Right lung (tissue), 5 donors: ENCODE measurements around the gene RDH5. TPM values are rescaled to one million over a fixed set of nuclear protein-coding genes. Genes with fewer than 3 reads are reported as not detected.

ENCODE experiments used
- DNase-seq, 2 donors: peaks; one replicate each; pipeline ENCODE4 v3.0.0-alpha.2; 2013
- polyA plus RNA-seq, 5 donors: library from polyadenylated mRNA; unstranded; fragments of 120-200 nt; gene quantifications; one replicate each; pipeline versions ENCODE4 v1.2.1 to v1.2.3, GENCODE V29; 2013; ENCODE audit warnings: inconsistent platforms in 1 of 5, low replicate concordance in 1 of 5; ENCODE audit not compliant: insufficient read length in 5 of 5, insufficient read depth in 1 of 5

The RDH5 gene
- polyA plus RNA-seq, 5 donors = 8.7 to 15.0 (median 10.6) TPM

DNA sequence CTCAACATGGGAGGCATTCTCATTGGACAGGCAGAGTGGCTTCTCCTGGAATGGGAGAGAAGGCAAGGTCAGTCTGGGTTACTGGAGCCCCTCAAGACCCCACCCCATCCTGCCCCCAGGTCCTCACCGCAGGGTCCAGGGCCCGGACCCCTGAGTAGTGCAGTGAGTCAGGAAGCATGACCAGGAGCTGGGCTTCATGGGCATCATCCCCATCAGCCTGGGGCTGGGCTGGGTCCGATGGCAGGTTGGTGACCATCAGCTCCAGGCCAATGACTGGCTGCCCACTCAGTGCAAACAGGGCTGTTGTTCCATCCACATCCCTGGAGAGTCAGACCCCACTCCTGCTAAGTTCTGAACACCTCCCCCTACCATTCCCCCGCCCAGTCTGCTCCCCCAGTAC lies 25.5 kb upstream of the RDH5 start:
- DNase-seq = no peak

DNA sequence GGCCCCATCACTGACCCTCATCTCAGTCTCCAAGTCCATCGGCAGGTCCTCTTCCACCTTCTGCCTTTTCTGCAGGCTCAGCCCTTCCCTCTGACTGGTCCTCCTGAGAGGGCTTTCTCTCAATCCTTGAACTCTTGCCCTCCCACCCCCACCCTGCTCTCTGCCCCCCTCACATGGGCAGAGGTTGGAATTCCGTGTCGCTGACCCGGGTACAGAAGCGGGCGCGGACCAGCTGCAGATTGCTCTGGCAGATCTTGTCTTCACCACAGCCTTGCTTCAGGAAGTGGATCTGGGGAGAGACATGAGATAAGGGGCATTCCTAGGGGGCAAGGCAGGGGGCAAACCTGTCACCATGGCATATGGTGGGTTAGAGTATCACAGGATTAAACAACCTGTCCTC lies 24.8 kb upstream of the RDH5 start:
- DNase-seq = no peak

DNA sequence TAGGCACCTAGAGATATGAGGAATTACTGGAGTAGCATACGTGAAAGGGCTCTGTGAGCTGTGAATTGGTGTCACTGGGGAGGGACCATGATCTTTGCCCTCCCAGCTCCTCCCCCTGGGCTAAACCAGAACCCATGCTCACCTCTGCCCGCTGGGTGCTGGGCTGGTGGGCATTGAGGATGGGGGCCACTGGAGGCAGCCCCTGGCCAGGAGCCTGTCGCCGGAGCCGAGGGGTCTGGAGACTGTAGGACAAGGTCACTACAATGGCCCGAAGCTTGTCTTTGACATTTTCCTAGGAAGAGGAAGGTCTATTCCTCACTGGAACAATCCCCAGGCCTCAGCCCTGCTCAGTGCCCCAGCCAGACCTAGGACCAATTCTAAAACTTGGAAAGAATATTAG lies 24.1 kb upstream of the RDH5 start:
- DNase-seq = no peak

DNA sequence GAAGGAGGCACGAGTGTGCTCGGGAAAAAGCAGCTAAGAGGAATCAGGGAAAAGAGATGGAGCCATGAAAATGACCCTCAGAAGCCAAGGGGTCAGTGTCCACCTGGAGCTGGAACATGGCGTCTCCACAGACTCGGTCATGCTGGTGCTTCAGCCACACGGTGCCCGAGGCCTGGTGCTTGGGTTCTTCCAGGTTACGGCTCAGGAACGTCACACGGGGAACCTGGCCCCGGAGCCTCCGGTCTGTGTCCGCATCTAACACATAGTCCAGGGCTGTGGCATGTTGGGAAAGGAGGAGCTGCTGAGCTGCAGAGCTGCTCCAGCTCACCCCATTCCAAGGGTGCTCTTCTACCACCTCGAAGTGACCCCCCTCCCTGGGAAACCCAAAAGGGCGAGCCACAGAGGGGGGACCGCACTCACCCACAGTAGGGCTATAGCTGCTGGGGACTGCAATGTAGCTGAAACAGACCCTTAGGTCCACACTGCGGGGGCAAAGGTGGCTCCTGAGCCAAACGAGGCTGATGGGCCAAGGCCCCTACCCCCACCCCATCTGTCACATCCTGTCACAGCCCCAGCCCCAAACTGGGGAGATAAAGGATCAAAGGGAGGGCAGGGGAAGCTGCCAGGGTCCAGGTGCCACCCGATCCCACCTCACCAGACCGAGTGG lies 23.3 kb upstream of the RDH5 start:
- DNase-seq = no peak

DNA sequence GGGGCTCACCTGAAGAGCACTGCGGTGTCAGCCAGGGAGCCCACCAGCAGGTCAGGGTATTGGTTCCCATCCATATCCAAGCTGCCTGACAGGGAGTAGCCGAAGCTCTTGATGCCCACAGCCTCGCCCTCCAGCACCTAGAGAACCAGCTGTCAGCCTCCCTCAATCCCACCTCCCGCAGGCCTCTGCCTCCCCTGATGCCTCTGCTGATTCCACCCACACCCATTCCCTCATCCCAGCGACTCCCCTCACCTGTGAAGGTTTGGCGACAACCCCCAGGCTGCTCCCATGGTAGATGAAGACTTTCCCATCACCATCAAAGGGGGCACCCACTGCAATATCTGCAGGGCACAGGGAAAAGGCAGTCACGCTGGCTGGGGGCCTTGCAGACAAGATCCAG lies 22.5 kb upstream of the RDH5 start:
- no peak for DNase-seq

DNA sequence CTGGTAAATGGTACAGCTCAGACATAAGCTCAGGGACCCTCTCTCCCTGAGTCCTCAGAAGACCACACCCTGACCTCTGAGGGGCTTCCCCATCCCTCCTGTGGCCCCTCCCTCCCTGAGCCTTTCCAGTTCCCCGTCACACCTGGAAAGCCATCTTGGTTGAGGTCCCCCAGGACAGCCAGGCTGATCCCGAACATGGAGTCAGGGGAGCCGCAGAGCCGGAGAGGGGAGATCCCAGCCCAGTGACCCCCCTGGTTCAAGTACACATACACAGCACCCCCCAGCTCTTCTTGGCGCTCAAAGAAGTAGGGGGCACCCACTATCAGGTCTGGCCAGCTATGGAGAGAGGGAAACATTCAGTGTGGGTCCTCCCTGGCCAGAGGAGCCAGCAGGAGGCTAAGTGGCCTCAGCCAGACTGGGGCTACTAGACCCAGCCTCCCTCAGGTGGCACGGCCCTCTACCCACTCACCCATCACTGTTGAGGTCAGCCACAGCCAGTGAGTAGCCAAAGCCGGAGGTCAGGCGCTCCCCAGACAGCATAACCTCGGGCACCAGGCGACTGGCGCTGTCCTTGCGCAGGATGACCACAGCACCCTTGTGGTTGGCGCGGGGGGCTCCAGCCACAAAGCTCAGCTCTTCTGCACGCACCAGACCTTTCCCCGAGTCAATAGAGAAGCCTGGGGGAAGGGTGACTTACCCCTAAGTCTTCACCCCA lies 21.8 kb upstream of the RDH5 start:
- DNase-seq = no peak

DNA sequence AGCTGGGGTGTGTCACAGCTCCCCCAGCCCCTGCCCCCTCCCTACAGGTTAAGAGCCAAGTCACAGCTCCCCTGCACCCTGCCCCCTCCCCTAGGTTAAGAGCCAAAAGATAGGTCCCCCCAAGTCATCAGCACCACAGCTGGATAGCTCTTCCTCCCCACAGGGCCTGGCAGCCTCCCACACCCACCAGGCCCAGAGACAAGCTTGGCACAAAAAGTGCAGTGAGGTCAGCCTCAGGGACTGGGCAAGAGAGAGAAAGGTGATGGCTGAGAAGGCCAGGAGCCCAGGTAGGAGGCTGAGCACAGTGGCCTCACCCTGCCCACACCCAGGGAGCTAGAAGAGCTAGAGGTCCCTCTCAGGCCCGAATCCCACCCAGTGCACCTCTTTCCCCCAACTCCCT lies 21.2 kb upstream of the RDH5 start:
- DNase-seq = no peak

DNA sequence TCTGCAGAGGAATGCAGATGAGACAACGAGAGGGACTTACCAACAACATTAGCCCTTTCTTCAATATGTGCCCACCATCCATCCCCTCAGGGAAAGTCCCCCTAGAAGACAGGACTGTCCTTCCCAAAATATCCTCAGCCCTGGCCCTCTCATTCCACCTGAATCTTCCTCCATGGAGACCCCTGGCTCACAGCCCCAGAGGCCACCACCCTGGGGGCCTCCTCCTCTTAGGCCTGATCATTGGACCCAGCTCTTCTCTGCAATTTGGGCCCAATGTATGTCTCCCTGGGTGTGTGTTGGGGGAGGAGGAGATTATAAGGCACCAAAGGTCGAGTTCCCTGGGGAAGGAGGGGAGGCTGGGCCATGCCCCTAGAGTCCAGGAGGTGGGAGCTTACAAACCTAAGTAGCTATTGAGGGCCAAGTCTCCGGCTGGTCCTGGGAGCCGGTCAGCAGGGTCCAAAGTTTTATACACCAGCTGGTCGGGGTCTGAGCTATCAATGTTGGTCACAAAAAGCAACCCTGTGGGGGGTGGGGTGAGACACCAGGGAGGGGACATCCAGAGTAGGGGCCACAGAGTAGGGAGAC lies 20.6 kb upstream of the RDH5 start:
- no peak for DNase-seq

DNA sequence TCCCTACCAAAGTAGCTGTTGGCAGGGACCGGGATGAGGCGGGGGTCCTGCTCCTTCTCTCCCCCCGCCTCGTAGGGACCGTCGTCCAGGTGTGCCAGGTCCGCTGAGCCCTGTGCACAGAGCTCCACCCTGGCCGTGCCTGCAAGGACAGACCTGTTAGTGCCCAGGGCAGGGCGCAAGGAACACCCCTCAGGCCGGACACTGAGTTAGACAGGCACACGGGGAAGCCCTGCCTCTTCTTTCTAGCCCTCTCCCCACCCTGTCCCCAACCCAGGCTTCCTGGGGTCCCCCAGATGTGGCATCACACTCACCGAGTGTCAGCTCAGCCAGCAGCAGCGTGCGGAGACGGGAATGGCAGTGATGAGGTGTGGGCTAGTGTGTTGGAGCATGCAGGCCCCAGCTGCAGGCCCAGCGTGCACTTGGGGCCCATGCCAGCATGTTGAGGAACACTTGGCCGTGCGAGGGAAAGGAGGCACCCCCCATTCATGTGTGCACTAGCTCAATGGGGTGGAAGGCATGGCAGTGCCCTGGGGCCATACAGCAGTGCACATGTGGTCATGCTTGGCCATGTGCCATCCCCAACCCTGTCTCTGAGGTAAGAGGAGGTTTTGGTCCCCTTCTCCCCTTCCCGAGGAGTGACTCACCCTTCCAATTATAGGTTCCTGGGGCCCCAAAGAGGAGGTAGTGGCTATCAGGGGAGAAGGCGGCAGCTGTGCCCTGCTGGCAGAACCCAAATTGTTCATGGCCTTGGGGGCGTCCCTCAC lies 19.8 kb upstream of the RDH5 start:
- no peak for DNase-seq

DNA sequence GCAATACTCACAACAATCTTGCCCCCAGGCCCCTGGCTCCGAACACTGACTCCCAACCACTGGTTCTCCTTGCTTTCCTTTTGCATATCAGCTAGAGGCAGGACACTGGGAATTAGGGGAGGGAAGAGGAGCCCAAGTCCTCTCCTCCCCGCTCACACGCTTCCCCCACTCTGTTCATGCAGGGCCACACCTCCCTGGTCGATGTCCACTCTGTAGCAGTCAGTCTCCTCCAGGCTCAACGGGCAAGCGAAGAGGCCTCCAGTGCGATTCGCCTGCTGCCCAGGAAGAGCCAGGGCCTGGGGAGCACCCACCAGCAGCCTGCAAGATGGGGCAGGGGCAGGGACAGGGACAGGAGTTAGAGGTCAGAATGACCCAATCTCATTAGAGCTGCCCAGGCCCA lies 17.3 kb upstream of the RDH5 start:
- no peak for DNase-seq

DNA sequence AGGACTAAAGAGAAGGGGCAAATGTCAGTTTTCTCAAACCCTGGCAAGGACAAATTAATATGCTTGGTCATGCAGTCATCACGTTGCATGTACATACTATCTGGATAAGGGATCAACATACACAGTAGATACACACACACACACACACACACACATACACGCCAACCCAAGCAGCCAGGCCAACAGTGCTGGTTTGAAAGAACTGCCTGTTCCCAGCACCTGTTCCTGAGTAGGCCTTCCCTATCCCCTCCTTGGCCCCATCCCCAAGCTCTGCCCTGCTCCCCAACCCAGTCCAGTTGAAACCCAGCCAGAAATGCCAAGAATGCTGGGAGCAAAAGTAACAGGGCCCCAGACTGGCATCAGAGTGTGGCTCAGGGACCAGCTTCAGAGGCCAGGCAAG lies 16.9 kb upstream of the RDH5 start:
- DNase-seq = no peak

DNA sequence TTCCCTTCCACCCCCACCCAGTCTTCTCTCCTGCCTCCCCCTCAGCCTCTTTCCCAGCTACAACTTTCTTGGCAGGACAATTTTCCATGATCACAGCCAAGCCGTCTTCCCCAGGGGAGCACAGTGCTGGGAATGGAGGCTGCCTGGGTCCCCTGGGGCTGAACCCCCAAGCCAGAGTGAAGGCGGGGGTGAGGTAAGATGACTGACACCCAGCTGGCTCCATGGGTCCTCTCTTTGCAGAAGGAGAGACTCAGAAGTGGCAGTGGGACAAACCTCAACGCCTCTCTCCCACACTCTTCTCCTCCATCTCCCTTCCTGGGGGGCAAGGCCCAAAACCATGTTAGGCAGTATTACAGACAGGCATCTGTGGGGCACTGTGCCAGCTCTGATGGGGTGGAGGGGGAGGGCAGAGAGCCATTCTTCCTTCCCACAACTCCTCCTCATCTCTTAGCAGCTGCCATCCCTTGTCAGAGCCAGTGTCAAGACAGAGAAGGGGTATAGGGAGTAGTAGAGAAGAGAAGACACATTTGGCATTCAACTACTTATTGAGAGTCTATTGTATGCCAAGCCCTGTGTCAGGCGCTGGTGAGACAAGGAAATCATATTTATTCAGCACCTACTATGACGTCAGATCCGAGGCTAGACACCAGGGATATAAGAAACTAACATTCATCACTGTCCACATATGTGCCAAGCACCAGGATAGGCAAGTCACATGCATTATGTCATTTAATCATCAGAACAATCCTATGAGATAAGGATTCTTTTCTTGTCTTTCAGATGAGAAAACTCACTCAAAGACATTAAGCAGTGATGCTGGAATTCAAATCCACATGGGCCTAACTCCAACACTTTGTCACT lies 16.1 kb upstream of the RDH5 start:
- DNase-seq = no peak

DNA sequence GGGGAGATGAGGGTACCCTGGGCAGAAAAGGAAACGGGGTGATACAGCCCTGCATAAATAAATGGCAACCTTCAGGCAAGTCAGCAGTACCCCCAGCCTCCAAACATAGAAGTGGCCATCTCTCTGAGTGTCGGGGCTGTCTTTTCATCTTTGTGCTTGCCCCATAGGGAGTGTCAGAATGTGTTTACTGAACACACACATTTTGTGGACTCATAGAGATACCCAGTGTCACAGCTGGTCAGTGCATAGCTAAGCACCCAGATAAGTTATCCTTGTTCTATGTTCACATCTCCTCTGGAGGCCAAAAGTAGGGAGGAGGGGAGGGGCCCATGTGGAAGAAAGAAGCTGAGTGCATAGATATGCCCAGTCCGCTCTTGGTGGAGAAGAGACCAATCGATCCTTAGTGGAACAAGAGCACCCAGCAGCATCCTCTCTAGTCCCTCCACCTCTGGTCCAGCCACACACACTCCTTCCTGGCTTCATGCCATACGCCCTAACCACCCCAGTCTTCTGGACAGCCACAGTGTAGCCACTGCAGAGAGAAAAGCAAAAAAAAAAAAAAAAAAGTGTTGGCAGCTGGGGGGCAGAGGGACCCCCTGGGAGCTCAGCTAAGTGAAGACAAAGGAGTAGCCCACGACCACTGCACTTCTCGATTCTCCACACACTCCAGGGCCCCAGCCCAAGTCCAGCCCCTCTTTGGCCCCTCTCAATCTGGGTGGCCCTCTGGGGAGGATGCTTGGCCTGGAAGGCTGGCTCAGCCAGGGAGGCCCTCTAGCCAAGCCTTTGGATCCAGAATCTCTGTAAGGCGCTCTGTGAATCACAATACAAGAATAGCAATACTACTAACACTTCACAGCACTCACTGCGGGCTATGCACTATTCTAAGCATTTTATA lies 15.1 kb upstream of the RDH5 start:
- no peak for DNase-seq

DNA sequence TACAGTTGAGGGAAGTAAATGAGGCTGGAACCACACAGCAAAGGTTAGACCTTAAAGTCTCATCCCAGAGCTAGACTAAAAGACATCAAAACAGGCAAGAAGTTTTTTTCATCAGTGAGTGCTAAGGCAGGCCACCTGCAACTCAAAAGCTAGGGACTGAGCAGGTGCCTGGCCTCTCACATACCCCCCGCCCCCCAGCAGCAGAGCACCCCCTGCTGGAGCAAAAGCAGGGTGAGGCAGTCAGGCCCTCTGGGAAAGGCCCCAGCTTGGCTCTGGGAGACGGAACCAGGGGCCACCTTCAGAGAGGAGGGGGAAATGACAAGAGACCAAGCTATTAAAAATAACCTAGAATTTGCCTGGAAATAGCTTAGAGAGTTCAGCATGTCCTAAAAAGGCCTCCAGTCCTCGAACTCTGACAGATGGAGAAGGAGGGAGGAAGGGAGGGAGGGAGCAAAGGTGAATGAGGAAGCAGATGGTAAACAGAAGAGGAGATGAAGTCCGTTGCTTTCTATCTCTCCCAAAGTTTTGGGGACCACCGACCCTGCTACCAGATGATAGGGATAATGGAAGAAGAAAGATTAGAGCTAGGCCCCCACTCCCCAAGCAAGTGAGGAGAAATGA lies 14.3 kb upstream of the RDH5 start:
- no peak for DNase-seq

DNA sequence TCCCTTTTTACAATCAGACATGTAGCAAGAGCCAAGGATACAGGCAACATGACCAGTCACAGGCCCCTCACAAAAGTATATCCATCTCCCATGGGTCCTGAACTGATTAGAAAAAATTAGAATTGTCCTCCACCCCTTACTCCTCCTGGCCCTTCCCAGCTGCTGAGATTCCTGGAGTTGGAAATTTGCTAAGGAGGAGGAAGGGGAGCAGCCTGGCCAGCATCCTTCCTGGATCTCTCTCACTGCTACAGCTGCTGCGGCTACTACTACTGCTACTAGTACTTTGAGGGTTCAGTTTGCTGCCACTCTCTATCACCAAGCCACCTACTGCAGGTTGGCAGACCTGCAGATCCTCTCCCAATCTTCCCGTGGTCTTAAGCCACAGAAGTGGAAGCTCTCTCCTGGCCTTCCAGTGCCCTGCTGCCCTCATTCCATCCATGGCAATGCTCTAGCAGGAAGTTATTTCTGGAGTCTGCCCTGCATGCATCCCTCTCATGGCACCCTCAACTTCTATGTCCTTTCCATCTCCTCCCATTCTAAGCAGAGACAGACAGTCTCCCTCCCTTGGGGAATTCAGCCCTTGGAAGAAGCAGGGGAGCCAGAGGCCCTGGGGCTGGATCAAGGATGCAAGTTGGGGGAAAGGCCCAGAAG lies 13.5 kb upstream of the RDH5 start:
- DNase-seq = no peak

DNA sequence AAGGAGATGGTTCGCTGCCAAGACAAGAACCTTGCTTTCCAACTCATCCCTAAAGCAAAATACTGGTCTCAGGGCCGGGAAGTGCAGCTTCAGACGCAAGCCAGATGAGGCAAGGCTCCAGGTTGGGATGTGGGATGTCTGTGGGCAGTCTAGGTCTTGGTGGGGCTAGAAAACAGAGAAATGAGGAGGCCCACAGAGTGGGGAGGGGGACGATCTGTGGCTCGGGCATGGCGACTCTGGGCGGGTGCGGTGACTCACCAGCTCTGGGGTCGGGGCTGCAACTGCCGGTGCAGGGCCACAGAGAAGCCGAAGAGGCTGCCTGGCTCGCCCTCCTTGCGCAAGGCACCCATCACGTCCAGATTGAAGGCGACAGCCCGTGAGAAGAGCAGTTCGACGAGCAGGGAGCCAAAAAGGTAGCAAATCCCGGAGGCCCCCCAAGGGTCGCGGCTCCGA lies 12.9 kb upstream of the RDH5 start:
- DNase-seq = no peak

DNA sequence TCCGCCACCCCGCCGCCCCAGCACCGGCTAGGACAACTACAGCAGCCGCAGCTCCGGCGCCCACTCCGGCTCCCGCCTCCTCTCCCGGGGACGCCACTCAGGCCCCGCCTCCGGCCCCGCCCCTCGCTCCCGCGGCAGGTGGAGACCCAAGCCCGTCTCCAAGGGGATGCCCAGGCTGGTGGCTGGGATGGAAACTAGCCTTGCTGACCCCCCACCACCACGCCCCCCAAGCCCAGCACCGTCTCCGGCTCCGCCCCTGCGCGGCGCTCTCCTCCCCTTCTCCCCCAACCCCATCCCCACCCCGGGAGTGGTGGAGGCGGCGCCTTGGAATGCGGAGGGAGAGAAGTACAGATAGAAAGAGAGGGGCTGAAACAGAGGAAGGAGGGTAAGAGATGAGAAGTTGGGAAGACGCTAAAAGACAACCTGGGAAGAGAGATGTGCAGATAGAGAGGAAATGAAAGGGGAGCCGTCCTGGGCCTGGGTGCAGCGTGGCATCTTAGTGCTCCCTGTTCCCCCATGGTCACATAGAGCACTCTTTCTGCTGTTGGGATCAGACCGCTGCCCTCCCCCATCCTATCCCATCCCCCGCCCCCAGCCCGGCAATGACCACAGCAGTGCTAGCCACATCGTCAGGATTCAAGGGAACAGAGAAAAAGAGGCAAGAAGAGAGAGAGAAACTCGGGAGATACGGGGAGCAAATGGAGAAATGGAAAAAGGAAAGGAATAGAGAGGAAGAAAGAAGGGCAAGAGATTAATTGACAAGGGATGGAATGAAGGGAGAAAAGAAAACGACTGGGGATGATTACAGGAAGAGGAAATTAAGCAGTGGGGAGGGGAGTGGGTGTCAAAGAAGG lies 12.1 kb upstream of the RDH5 start, which contains the start of gene ITGA7:
Gene ITGA7 (minus strand): TSS at position 64 of the 854 bp plus-strand sequence. CDS start 222 bp downstream, outside the sequence.
- DNase-seq = no peak

DNA sequence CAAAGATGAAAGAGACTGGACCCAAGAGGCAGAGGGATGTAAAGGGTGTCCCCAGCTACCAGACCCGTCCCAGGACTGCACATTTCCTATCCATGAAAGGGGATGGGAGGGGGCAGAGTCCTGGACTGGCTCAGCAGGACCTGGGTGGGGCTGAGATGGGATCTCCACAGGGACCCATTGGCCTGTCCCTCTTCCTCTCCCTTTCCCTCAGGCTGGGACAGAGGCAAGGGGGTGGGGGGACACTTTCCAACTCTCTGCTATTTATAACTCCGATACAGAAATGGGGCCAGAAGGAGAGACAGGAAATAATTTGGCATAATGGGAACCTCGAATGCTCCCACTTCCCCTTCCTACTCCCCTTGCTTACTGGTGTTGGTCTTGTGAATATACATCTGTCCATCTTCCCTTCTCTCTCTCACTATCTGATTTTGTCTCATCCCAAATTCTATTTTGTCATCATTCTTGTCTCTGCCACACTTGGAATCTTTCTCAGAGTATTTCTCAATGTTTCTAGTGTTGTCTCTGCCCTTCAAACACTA lies 11.4 kb upstream of the RDH5 start:
- DNase-seq = no peak
